Naive thymus-derived CD4-positive, alpha-beta T cell (primary cell): ENCODE measurements around the gene NAV2. TPM values are rescaled to one million over a fixed set of nuclear protein-coding genes. Genes with fewer than 3 reads are reported as not detected.

Experiments used
- ATAC-seq: fragments of 150-1000 bp; cut with Tn5 transposase; 2 replicates; pipeline ENCODE4 v1.10.0; 2021; ENCODE audit warnings: mild to moderate bottlenecking, moderate library complexity
- CTCF ChIA-PET: fragments of 350-600 bp; sonication (Branson Sonifier 250); formaldehyde crosslinking; loops from one replicate; lab custom pipeline; 2021; ENCODE audit warnings: antibody characterized with exemption; lab: Charles Lee
- POLR2A ChIA-PET: fragments of 350-600 bp; sonication (Branson Sonifier 250); formaldehyde crosslinking; loops from one replicate; lab custom pipeline; 2021; ENCODE audit warnings: antibody characterized with exemption, inconsistent platforms; lab: Charles Lee
- DNase-seq, 9 donors: peaks; one replicate each; pipeline versions ENCODE4 v3.0.0 to v3.0.0-alpha.2; 2020 to 2022; ENCODE audit warnings: mixed read lengths in 1 of 9
- H3K27ac ChIP-seq: one replicate; pipeline ENCODE4 v1.7.0; 2013; ENCODE audit warnings: mild to moderate bottlenecking, low read depth, low read length, moderate library complexity
- H3K27me3 ChIP-seq, 2 donors: one replicate each; pipeline ENCODE4 v1.7.0; 2013; ENCODE audit warnings: low read length in 2 of 2, mild to moderate bottlenecking in 2 of 2, moderate library complexity in 2 of 2; ENCODE audit not compliant: control insufficient read depth in 2 of 2, insufficient read depth in 2 of 2
- H3K36me3 ChIP-seq, 3 experiments: 1 replicate in 2 of 3; 2 replicates in 1 of 3; pipeline ENCODE4 v1.7.0; 2013; ENCODE audit warnings: low read length in 3 of 3, mild to moderate bottlenecking in 3 of 3, moderate library complexity in 1 of 3; ENCODE audit not compliant: insufficient read depth in 3 of 3, control insufficient read depth in 2 of 3
- H3K4me1 ChIP-seq, 2 donors: one replicate each; pipeline ENCODE4 v1.7.0; 2013; ENCODE audit warnings: low read length in 2 of 2, mild to moderate bottlenecking in 2 of 2, moderate library complexity in 1 of 2; ENCODE audit not compliant: control insufficient read depth in 2 of 2, insufficient read depth in 2 of 2
- H3K4me3 ChIP-seq: 2 replicates; pipeline ENCODE4 v1.7.0; 2013; ENCODE audit warnings: mild to moderate bottlenecking, low read length
- H3K9me3 ChIP-seq, 3 experiments: 1 replicate in 2 of 3; 2 replicates in 1 of 3; pipeline ENCODE4 v1.7.0; 2013; ENCODE audit warnings: low read length in 3 of 3; ENCODE audit not compliant: control insufficient read depth in 2 of 3
- H3K27ac Mint-ChIP-seq, 9 donors: one replicate each; pipeline ENCODE4 v1.8.0; 2020 to 2022; ENCODE audit warnings: mixed read lengths in 9 of 9, mild to moderate bottlenecking in 8 of 9, moderate library complexity in 5 of 9, inconsistent platforms in 2 of 9
- H3K27me3 Mint-ChIP-seq, 5 donors: one replicate each; pipeline ENCODE4 v1.8.0; 2021 to 2022; ENCODE audit warnings: mixed read lengths in 5 of 5, mild to moderate bottlenecking in 1 of 5
- H3K36me3 Mint-ChIP-seq, 5 donors: one replicate each; pipeline ENCODE4 v1.8.0; 2020 to 2022; ENCODE audit warnings: mixed read lengths in 5 of 5, mild to moderate bottlenecking in 3 of 5, inconsistent platforms in 1 of 5
- H3K4me1 Mint-ChIP-seq, 7 donors: one replicate each; pipeline ENCODE4 v1.8.0; 2020 to 2022; ENCODE audit warnings: mixed read lengths in 7 of 7, mild to moderate bottlenecking in 3 of 7, inconsistent platforms in 1 of 7
- H3K4me3 Mint-ChIP-seq, 10 donors: one replicate each; pipeline ENCODE4 v1.8.0; 2020 to 2022; ENCODE audit warnings: mild to moderate bottlenecking in 10 of 10, mixed read lengths in 10 of 10, moderate library complexity in 6 of 10, inconsistent platforms in 2 of 10
- H3K9me3 Mint-ChIP-seq, 11 donors: one replicate each; pipeline ENCODE4 v1.8.0; 2020 to 2022; ENCODE audit warnings: mixed read lengths in 11 of 11, mild to moderate bottlenecking in 4 of 11, inconsistent platforms in 1 of 11, moderate library complexity in 1 of 11
- intact Hi-C, 2 donors: fragments of 100-400 bp; cut with micrococcal nuclease; formaldehyde crosslinking; loops; one replicate each; pipeline ENCODE4 v1.15.1; 2023
- polyA plus RNA-seq, 2 donors: library from polyadenylated mRNA; unstranded; fragments of 300-500 nt; fragmentation: Illumina TruSeq; gene quantifications; one replicate each; pipeline ENCODE4 v1.2.3, GENCODE V29; 2021
- total RNA-seq, 6 experiments: library from RNA in 5 of 6; stranded (reverse) in 5 of 6; gene quantifications; 1 replicate in 5 of 6; 2 replicates in 1 of 6; pipeline ENCODE4 v1.2.3 and lab custom pipeline; 2021 to 2026

Gene NAV2
- total and polyA plus RNA-seq, 7 experiments from 2014 or later = 0.24 to 2.2 (median 0.48) TPM; not detected in 2

DNA sequence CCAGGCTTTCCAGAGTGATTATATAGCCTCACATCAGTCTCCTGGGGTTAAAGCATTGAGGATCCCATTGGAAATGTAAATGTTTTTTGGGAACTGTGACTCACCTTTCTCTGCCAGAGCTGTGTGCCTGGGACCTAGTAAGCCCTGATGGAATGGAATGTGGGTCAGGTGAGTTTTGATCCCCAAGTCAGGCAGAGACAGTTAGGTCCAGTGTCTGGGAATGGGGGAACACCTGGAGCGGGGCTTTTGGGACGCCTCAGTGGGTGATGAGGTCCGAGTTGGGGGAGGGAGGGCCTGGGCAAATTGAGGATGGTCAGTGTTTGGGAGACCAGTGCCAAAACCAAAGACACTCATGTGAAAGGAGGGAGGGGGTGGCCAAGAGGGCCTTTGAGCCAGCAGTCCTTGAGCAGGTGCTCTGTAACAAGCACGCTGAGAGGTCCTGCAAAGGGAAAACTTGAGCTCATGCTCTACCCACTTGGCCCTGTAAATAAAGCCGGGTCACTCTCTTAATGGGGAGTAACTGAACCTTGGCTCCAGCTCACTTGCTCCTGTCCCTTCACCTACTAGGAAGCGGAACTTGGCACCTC is 104.7 kb downstream of the NAV2 start:
- no peak for ATAC-seq
- POLR2A ChIA-PET = no interaction called here

DNA sequence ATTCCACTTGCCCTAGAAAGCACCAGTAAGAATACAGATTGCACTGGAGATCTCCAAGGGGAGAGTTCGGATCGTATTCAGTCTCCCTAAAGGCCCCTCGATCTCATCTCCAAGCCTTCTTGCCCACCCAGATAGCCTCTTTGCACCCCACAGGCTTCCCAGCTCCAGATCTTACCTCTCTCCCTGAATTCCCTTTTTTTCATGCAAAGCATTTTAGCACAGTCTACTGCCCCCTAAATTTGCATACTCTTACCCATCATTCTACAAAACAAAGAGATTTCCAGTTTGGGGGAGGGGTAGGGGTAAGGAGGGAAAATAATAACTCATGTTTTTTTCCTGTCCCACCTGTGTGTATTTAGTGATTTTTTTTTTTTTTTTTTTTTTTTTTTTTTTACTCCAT is 105.2 kb downstream of the NAV2 start:
- H3K36me3 Mint-ChIP-seq = no peaks in the 10 kb centered on the region
- no peak for DNase-seq
- no peak overlapping the region for H3K4me3 Mint-ChIP-seq
- no peaks in the 10 kb centered on the region for H3K9me3 ChIP-seq
- intact Hi-C loops = no loop called here
- peaks cover 0 to 28% (median 10%) of the 10 kb centered on the region in 5 donors for H3K27me3 Mint-ChIP-seq
- no peaks in the 10 kb centered on the region for H3K36me3 ChIP-seq
- H3K27me3 ChIP-seq = no peaks in the 10 kb centered on the region
- H3K9me3 Mint-ChIP-seq = no peaks in the 10 kb centered on the region
- no peaks in the 10 kb centered on the region for H3K4me1 ChIP-seq
- ChIA-PET POLR2A (no interaction called here), CTCF (no interaction called here)
- no peak overlapping the region for H3K27ac Mint-ChIP-seq
- no peak overlapping the region for H3K4me3 ChIP-seq
- no peak overlapping the region for H3K27ac ChIP-seq
- ATAC-seq = no peak
- no peaks in the 10 kb centered on the region for H3K4me1 Mint-ChIP-seq

More for the DNA sequence above, 104.7 kb downstream of the NAV2 start:
- Histone ChIP-seq H3K4me3 (no peak overlapping the region), H3K4me1 (no peaks in the 10 kb centered on the region), H3K27ac (no peak overlapping the region), H3K36me3 (no peaks in the 10 kb centered on the region), H3K9me3 (no peaks in the 10 kb centered on the region), H3K27me3 (no peaks in the 10 kb centered on the region)
- Mint-ChIP-seq H3K27ac (no peak overlapping the region), H3K4me3 (no peak overlapping the region), H3K27me3 (peaks cover 0 to 24% (median 10%) of the 10 kb centered on the region in 5 donors), H3K4me1 (no peaks in the 10 kb centered on the region), H3K9me3 (no peaks in the 10 kb centered on the region), H3K36me3 (no peaks in the 10 kb centered on the region)
- intact Hi-C loops = no loop called here
- no peak for DNase-seq
- CTCF ChIA-PET = no interaction called here

DNA sequence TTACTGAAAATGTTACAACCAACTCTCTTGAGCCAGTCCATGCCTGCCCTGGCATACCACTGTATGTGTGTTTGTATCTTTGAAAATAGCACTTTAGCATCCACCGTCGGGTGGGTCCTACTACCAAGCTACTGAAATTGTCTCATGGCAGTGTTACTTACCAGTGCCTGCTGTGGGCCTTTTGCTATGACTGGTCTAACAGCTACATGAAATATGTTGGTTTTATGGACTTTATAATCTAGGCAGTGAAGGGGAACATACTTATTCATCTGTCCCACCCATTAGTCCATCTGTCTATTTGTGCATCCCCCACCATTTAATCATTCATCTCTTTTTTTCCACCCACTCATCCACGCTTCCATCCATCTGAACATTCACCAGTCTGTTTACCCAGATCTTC is 106.0 kb downstream of the NAV2 start:
- intact Hi-C loops = no loop called here

DNA sequence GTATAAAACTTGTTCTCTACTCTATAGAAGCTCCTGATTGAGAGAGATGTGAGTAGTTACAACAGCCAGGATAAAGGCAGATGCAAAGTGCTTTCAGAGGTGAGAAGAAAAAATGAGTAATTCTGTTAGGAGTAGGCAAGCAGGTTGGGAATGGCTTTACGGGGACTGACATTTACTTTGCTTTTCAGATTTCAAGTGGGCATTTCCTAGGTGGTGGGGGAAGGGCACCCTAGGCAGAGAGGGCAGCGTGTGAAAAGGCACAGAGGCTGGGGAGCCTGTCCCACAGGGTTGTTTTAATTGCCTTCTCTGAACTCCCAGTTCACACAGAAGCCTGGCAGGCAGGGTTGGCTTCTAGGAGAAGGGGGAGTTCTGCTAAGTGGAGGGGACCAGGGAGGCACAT is 106.5 kb downstream of the NAV2 start:
- ChIA-PET POLR2A (no interaction called here), CTCF (no interaction called here)
- intact Hi-C loops = no loop called here
- no peaks in the 10 kb centered on the region for H3K36me3 ChIP-seq
- no peak overlapping the region for H3K4me3 ChIP-seq
- no peaks in the 10 kb centered on the region for H3K4me1 ChIP-seq
- H3K27ac ChIP-seq = no peak overlapping the region
- Mint-ChIP-seq H3K4me3 (no peak overlapping the region), H3K27me3 (peaks cover 0 to 22% (median 10%) of the 10 kb centered on the region in 5 donors), H3K36me3 (no peaks in the 10 kb centered on the region), H3K9me3 (no peaks in the 10 kb centered on the region), H3K27ac (no peak overlapping the region), H3K4me1 (no peaks in the 10 kb centered on the region)
- DNase-seq = no peak
- no peak for ATAC-seq
- no peaks in the 10 kb centered on the region for H3K9me3 ChIP-seq
- H3K27me3 ChIP-seq = no peaks in the 10 kb centered on the region

More for the DNA sequence above, 106.0 kb downstream of the NAV2 start:
- Mint-ChIP-seq H3K4me1 (no peaks in the 10 kb centered on the region), H3K4me3 (no peak overlapping the region), H3K36me3 (no peaks in the 10 kb centered on the region), H3K27me3 (peaks cover 0 to 22% (median 10%) of the 10 kb centered on the region in 5 donors), H3K9me3 (no peaks in the 10 kb centered on the region), H3K27ac (no peak overlapping the region)
- H3K36me3 ChIP-seq = no peaks in the 10 kb centered on the region
- ChIA-PET CTCF (no interaction called here), POLR2A (no interaction called here)
- DNase-seq (no peak), ATAC-seq (no peak)
- no peak overlapping the region for H3K27ac ChIP-seq
- H3K4me3 ChIP-seq = no peak overlapping the region
- no peaks in the 10 kb centered on the region for H3K4me1 ChIP-seq
- no peaks in the 10 kb centered on the region for H3K27me3 ChIP-seq
- no peaks in the 10 kb centered on the region for H3K9me3 ChIP-seq

DNA sequence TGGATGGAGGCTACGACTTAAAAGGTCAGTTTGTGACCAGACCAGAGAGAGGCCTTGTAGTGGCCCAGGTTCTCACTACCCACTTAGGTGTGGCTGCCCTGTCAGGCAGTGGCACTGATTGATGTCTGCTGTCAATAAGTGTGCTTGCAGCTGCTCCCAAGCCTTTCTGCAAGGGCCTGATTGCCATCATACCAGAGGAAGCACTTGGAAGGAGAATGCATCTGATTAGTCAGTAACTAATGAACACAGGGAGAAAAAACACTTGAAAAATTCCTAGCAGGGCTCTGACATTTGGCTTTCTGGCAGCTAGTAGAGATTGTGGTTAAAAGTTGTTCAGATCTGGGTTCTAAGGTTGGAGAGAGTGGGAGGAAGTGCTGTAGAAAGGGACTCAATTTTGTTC is 107.5 kb downstream of the NAV2 start:
- Mint-ChIP-seq H3K27me3 (peaks cover 0 to 22% (median 10%) of the 10 kb centered on the region in 5 donors), H3K9me3 (no peaks in the 10 kb centered on the region), H3K4me3 (no peak overlapping the region), H3K4me1 (no peaks in the 10 kb centered on the region), H3K27ac (no peak overlapping the region), H3K36me3 (no peaks in the 10 kb centered on the region)
- DNase-seq = no peak
- POLR2A ChIA-PET = no interaction called here
- Histone ChIP-seq H3K27me3 (no peaks in the 10 kb centered on the region), H3K9me3 (no peaks in the 10 kb centered on the region), H3K36me3 (no peaks in the 10 kb centered on the region), H3K4me1 (no peaks in the 10 kb centered on the region), H3K4me3 (no peak overlapping the region), H3K27ac (no peak overlapping the region)
- intact Hi-C loops = no loop called here
- no peak for ATAC-seq
- CTCF ChIA-PET = interaction anchor here (0.7 kb wide), 1 partner anchor 11 kb away, joined by 3 read pairs; no protein-coding TSS in a partner anchor

DNA sequence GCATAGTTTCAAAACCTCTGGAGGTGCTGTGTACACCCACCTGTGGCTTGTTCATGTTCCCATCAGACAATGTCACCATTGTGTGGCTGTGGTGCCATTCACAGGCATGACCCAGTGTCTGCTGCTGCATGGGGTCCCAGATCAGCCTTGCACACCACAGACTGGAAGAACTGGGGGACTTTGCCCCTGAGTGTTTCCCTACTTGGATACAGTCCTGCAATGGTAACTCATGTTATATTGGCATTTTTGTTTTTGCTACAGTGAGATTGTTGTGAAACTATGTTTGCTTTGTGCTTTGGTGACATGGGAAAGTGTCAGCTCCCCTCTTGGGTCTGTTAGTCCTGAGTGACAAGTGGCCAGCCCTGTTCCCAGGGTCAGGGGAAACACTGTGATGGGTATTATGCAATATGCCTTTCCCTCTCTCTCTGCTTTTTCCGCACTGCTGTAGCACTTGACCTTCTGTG is 108.8 kb downstream of the NAV2 start:
- H3K4me3 ChIP-seq = no peak overlapping the region

DNA sequence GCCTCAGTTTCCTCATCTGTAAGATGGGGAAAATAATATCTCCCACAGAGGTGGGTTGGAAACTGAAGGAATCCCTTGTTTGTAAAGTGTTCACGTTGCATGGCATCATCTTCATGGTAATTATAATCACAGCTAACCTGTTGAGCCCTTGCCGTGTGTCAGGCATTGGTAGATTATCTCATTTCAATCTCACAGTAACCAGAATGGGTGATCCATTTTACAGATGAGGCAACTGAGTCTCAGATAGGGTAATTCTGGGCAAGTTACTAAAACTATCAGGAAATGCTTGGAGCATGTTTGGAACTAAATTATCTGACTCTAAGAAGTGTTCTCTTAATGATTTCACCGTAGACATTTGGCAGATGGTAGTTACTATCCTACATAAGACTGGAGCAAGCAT is 109.4 kb downstream of the NAV2 start:
- Histone ChIP-seq H3K4me1 (no peaks in the 10 kb centered on the region), H3K36me3 (no peaks in the 10 kb centered on the region), H3K27me3 (no peaks in the 10 kb centered on the region), H3K9me3 (no peaks in the 10 kb centered on the region), H3K27ac (no peak overlapping the region), H3K4me3 (no peak overlapping the region)
- DNase-seq (no peak), ATAC-seq (no peak)
- POLR2A ChIA-PET = no interaction called here
- H3K27me3 Mint-ChIP-seq = peaks cover 0 to 22% (median 10%) of the 10 kb centered on the region in 5 donors
- no peaks in the 10 kb centered on the region for H3K4me1 Mint-ChIP-seq
- H3K27ac Mint-ChIP-seq = no peak overlapping the region
- CTCF ChIA-PET = no interaction called here
- no peak overlapping the region for H3K4me3 Mint-ChIP-seq
- no peaks in the 10 kb centered on the region for H3K36me3 Mint-ChIP-seq
- intact Hi-C loops = no loop called here
- no peaks in the 10 kb centered on the region for H3K9me3 Mint-ChIP-seq

More for the DNA sequence above, 108.8 kb downstream of the NAV2 start:
- Mint-ChIP-seq H3K9me3 (no peaks in the 10 kb centered on the region), H3K27ac (no peak overlapping the region), H3K4me3 (no peak overlapping the region), H3K36me3 (no peaks in the 10 kb centered on the region), H3K4me1 (no peaks in the 10 kb centered on the region), H3K27me3 (peaks cover 0 to 22% (median 10%) of the 10 kb centered on the region in 5 donors)
- H3K27ac ChIP-seq = no peak overlapping the region
- intact Hi-C loops = no loop called here
- ATAC-seq (no peak), DNase-seq (no peak)
- POLR2A ChIA-PET = no interaction called here
- H3K36me3 ChIP-seq = no peaks in the 10 kb centered on the region
- no peaks in the 10 kb centered on the region for H3K27me3 ChIP-seq
- H3K9me3 ChIP-seq = no peaks in the 10 kb centered on the region
- no peaks in the 10 kb centered on the region for H3K4me1 ChIP-seq
- CTCF ChIA-PET = no interaction called here
